Endothelial cell of umbilical vein (primary cell): ENCODE results near the gene IGSF9B. TPM values are rescaled to one million over a fixed set of nuclear protein-coding genes. Genes with fewer than 3 reads are reported as not detected.

ENCODE experiments used
- BruUV-seq: library from RNA; stranded (reverse); fragments of 400-500 nt; replicated peaks from 2 replicates; lab custom pipeline; 2021; lab: Mats Ljungman, UMichigan
- CTCF ChIA-PET: fragments of 300-600, 350-600 bp; sonication (Branson Sonifier 250); formaldehyde crosslinking; loops from one replicate; lab custom pipeline; 2021; ENCODE audit warnings: antibody characterized with exemption, inconsistent platforms; lab: Charles Lee
- POLR2A ChIA-PET: fragments of 300-600, 350-600 bp; sonication (Branson Sonifier 250); formaldehyde crosslinking; loops from one replicate; lab custom pipeline; 2021; ENCODE audit warnings: antibody characterized with exemption, inconsistent platforms; lab: Charles Lee
- DNase-seq: peaks from one replicate; pipeline ENCODE4 v3.0.0-alpha.2; 2011; ENCODE audit warnings: low read depth, low spot score
- FAIRE-seq: peaks from 2 replicates; lab custom pipeline; 2011; peaks lifted over from hg19 to GRCh38; lab: Jason Lieb, UNC
- H2AFZ ChIP-seq: 2 replicates; pipeline ENCODE4 v1.6.0; 2012; ENCODE audit warnings: low read depth, low read length, control low read depth, inconsistent platforms
- H3K27ac ChIP-seq: 2 replicates; pipeline ENCODE4 v1.5.1; 2011; ENCODE audit warnings: low read depth, mild to moderate bottlenecking, control low read depth, low read length, moderate library complexity; ENCODE audit not compliant: insufficient read depth
- H3K27me3 ChIP-seq, 2 experiments: 2 replicates each; pipeline versions ENCODE4 v1.6.0 to v1.6.1; 2011; ENCODE audit warnings: low read length in 2 of 2, mixed read lengths in 1 of 2; ENCODE audit not compliant: control insufficient read depth in 2 of 2, insufficient read depth in 2 of 2
- H3K36me3 ChIP-seq, 2 experiments: 2 replicates in 1 of 2; 3 replicates in 1 of 2; pipeline ENCODE4 v1.5.1; 2011; ENCODE audit warnings: low read length in 2 of 2, mild to moderate bottlenecking in 1 of 2, moderate library complexity in 1 of 2; ENCODE audit not compliant: control insufficient read depth in 2 of 2, insufficient read depth in 2 of 2; ENCODE audit errors: extremely low read depth in 1 of 2
- H3K4me1 ChIP-seq: 3 replicates; pipeline ENCODE4 v1.5.1; 2011; ENCODE audit warnings: mild to moderate bottlenecking, low read length; ENCODE audit not compliant: control insufficient read depth, insufficient read depth; ENCODE audit errors: extremely low read depth
- H3K4me2 ChIP-seq: 2 replicates; pipeline ENCODE4 v1.6.1; 2011; ENCODE audit warnings: low read length, control low read depth, mixed read lengths; ENCODE audit not compliant: insufficient read depth
- H3K4me3 ChIP-seq, 3 experiments: fragments of 200-600 bp in 1 of 3; sonication (generic), shearing (Covaris generic) in 1 of 3; replicated peaks in 1 of 3; 2 replicates each; pipeline ENCODE4 v1.5.1; 2011 to 2016; ENCODE audit warnings: control low read depth in 3 of 3, low read length in 3 of 3, mild to moderate bottlenecking in 2 of 3, inconsistent platforms in 1 of 3, low read depth in 1 of 3, moderate library complexity in 1 of 3; ENCODE audit not compliant: insufficient read depth in 1 of 3
- H3K79me2 ChIP-seq: 2 replicates; pipeline ENCODE4 v1.6.0; 2012; ENCODE audit warnings: low read length, inconsistent platforms; ENCODE audit not compliant: control insufficient read depth, insufficient read depth
- H3K9ac ChIP-seq: replicated peaks from 2 replicates; pipeline ENCODE3; 2011; ENCODE audit warnings: low read length, control low read depth; ENCODE audit not compliant: insufficient read depth; ENCODE audit errors: extremely low read depth
- H3K9me1 ChIP-seq: replicated peaks from 3 replicates; pipeline ENCODE4 v1.6.0; 2011; ENCODE audit warnings: mild to moderate bottlenecking, low read length; ENCODE audit not compliant: control insufficient read depth, insufficient read depth; ENCODE audit errors: extremely low read depth
- H3K9me3 ChIP-seq: replicated peaks from 2 replicates; pipeline ENCODE4 v1.5.1; 2012; ENCODE audit warnings: low read length, inconsistent platforms; ENCODE audit not compliant: control insufficient read depth, insufficient read depth
- H4K20me1 ChIP-seq: replicated peaks from 2 replicates; pipeline ENCODE3; 2011; ENCODE audit warnings: mild to moderate bottlenecking, low read length; ENCODE audit not compliant: control insufficient read depth, insufficient read depth; ENCODE audit errors: extremely low read depth
- EZH2 ChIP-seq: IDR thresholded peaks from 2 replicates; pipeline ENCODE4 v1.6.1; 2012; ENCODE audit warnings: borderline replicate concordance, low read depth, mild to moderate bottlenecking, moderate library complexity, low read length, inconsistent platforms; ENCODE audit not compliant: severe bottlenecking
- FOS ChIP-seq: IDR thresholded peaks from 2 replicates; pipeline ENCODE4 v1.6.1; 2011; ENCODE audit warnings: mild to moderate bottlenecking, low read length, moderate library complexity, borderline replicate concordance; ENCODE audit not compliant: insufficient read depth
- GATA2 ChIP-seq: IDR thresholded peaks from 2 replicates; pipeline ENCODE4 v1.7.0; 2011; ENCODE audit warnings: low read depth, mild to moderate bottlenecking, moderate library complexity, mixed read lengths, low read length; ENCODE audit not compliant: insufficient read length, insufficient read depth
- JUN ChIP-seq: IDR thresholded peaks from 2 replicates; pipeline ENCODE4 v1.6.1; 2011; ENCODE audit warnings: borderline replicate concordance, low read depth; ENCODE audit not compliant: insufficient read length, insufficient read depth
- POLR2AphosphoS5 ChIP-seq: IDR thresholded peaks from 2 replicates; pipeline ENCODE4 v1.6.1; 2012; ENCODE audit warnings: low read depth, mild to moderate bottlenecking, control low read depth, low read length, moderate library complexity; ENCODE audit not compliant: insufficient read depth
- dilution Hi-C: fragments of 300-500 bp; cut with MboI; formaldehyde crosslinking; loops from one replicate; pipeline ENCODE4 v1.15.0; 2019; ENCODE audit warnings: low sequenced_read_pairs; ENCODE audit not compliant: extremely low pct_ligation_motif_present
- intact Hi-C: fragments of 100-400 bp; cut with micrococcal nuclease; formaldehyde crosslinking; loops from one replicate; pipeline ENCODE4 v1.10.0; 2022
- polyA plus RNA-seq, 4 experiments: library from polyadenylated mRNA; depleted of rRNA in 3 of 4; stranded (reverse) in 3 of 4; unstranded in 1 of 4; fragments of >200 nt; gene quantifications; 2 replicates each; pipeline versions ENCODE4 v1.2.1 to v1.2.3, GENCODE V29; 2011 to 2012; ENCODE audit warnings: missing spikeins in 1 of 4
- total RNA-seq: library from RNA; stranded (reverse); gene quantifications from 2 replicates; pipeline ENCODE4 v1.2.3, GENCODE V29; 2021
- TF ChIP-seq, protein P1 (sequence below), 2 donors: IDR thresholded peaks; 1 replicate in 1 of 2; 2 replicates in 1 of 2; pipeline ENCODE4 v1.5.1; 2011; ENCODE audit warnings: low read length in 2 of 2, mild to moderate bottlenecking in 2 of 2, moderate library complexity in 2 of 2, control low read depth in 1 of 2, inconsistent platforms in 1 of 2, low read depth in 1 of 2; ENCODE audit not compliant: insufficient read depth in 1 of 2; ENCODE audit errors: extremely low read depth in 1 of 2

The IGSF9B gene
- total and polyA plus RNA-seq, 2 donors (not counting 3 experiments of a cell fraction or from before 2014, with no cell fraction given), result 0.15 to 0.18 TPM

DNA sequence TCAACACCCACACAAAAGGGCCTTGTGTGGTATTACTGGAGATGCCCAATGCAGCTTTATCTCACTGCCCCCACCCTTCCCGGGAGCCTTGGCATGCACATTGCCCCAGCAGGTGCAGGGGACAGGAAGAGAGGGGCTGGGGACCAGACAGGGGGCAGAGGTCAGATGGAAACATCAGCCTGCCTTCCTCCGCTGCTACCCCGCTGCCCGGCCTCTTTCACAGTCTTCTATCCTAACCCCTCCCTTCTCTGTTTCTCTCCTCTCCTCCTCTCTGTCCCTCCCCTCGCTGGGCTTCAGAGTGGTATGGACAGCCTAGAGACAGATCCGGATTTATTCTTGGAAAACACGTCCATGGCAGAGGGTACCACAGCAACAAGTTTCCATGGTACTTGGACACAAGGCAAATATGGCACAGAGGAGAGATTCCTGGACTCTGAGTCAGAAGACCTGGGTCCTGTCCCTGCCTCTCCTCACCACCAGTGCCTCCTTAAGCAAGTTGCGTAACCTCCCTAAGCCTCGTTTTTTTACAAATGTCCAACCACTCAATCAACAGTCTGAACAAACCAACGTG lies 8.3 kb upstream of the IGSF9B start:
- H3K9me1 ChIP-seq, result no peaks in the 10 kb centered on the region
- no peaks in the 10 kb centered on the region for H3K36me3 ChIP-seq
- H2AFZ ChIP-seq, result no peak overlapping the region
- BruUV-seq, result no TSS peak
- TF ChIP-seq FOS, result no peak
- TF ChIP-seq EZH2, result no peak
- TF ChIP-seq, protein P1, sequence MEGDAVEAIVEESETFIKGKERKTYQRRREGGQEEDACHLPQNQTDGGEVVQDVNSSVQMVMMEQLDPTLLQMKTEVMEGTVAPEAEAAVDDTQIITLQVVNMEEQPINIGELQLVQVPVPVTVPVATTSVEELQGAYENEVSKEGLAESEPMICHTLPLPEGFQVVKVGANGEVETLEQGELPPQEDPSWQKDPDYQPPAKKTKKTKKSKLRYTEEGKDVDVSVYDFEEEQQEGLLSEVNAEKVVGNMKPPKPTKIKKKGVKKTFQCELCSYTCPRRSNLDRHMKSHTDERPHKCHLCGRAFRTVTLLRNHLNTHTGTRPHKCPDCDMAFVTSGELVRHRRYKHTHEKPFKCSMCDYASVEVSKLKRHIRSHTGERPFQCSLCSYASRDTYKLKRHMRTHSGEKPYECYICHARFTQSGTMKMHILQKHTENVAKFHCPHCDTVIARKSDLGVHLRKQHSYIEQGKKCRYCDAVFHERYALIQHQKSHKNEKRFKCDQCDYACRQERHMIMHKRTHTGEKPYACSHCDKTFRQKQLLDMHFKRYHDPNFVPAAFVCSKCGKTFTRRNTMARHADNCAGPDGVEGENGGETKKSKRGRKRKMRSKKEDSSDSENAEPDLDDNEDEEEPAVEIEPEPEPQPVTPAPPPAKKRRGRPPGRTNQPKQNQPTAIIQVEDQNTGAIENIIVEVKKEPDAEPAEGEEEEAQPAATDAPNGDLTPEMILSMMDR (IDR thresholded peaks at IDR 0.05; ENCODE audit: extremely low read depth in 1 of 2, insufficient read depth in 1 of 2, low read depth in 1 of 2, low read length in 2 of 2), result no peak
- no peak for TF ChIP-seq JUN
- TF ChIP-seq GATA2, result no peak
- no peak for TF ChIP-seq POLR2AphosphoS5
- H3K9me3 ChIP-seq, result no peaks in the 10 kb centered on the region
- DNase-seq (no peak), FAIRE-seq (no peak)
- no peak overlapping the region for H3K4me3 ChIP-seq
- ChIA-PET POLR2A (no interaction called here), CTCF (no interaction called here)
- intact Hi-C loops, result no loop called here
- no peaks in the 10 kb centered on the region for H3K79me2 ChIP-seq
- H3K4me1 ChIP-seq, result no peaks in the 10 kb centered on the region
- dilution Hi-C loops, result no loop called here
- no peak overlapping the region for H3K27ac ChIP-seq
- no peaks in the 10 kb centered on the region for H3K27me3 ChIP-seq
- H3K9ac ChIP-seq, result no peak overlapping the region
- no peak overlapping the region for H3K4me2 ChIP-seq
- no peaks in the 10 kb centered on the region for H4K20me1 ChIP-seq
